BE2C (cell line): Measurements from ENCODE around the gene KCNN4.
A peak's percentile ranks its signal among the peaks of the same experiment; 100 is the strongest.
"Not testable (repeated sequence)": the region's sequence is repeated elsewhere in the genome, so short reads cannot be mapped to it uniquely, and the experiment has no call there.

ENCODE experiments used
- DNase-seq: peaks from one replicate; pipeline ENCODE4 v3.0.0-alpha.2; 2020
- H3K27me3 ChIP-seq: fragments of 250-450 bp; sonication (Bioruptor Pico); 2 replicates; pipeline ENCODE4 v1.5.1; 2020; ENCODE audit warnings: mild to moderate bottlenecking
- H3K36me3 ChIP-seq: fragments of 250-450 bp; sonication (Bioruptor Pico); 2 replicates; pipeline ENCODE4 v1.5.1; 2020; ENCODE audit warnings: mild to moderate bottlenecking
- H3K4me1 ChIP-seq: fragments of 250-450 bp; sonication (Bioruptor Pico); 2 replicates; pipeline ENCODE4 v1.5.1; 2020
- H3K4me3 ChIP-seq: 2 replicates; pipeline ENCODE4 v1.5.1; 2011; ENCODE audit warnings: low read depth, low read length
- H3K9me3 ChIP-seq: fragments of 250-450 bp; sonication (Bioruptor Pico); 2 replicates; pipeline ENCODE4 v1.5.1; 2020
- TF ChIP-seq, protein P1 (sequence below): IDR thresholded peaks from 2 replicates; pipeline ENCODE4 v1.5.1; 2012; ENCODE audit warnings: mild to moderate bottlenecking, low read depth, low read length

The KCNN4 gene

GRCh38 chr19:43777163-43777695, 3.5 kb downstream of the KCNN4 start:
- no peak for DNase-seq
- 0 out of 2 replicates have a peak, but pooled peaks cover 7% of the 10 kb centered on the region for H3K27me3 ChIP-seq
- no peaks in the 10 kb centered on the region for H3K36me3 ChIP-seq
- H3K4me1 ChIP-seq: no peaks in the 10 kb centered on the region
- H3K4me3 ChIP-seq: no peak overlapping the region
- H3K9me3 ChIP-seq: no peaks in the 10 kb centered on the region
- TF ChIP-seq, protein P1, sequence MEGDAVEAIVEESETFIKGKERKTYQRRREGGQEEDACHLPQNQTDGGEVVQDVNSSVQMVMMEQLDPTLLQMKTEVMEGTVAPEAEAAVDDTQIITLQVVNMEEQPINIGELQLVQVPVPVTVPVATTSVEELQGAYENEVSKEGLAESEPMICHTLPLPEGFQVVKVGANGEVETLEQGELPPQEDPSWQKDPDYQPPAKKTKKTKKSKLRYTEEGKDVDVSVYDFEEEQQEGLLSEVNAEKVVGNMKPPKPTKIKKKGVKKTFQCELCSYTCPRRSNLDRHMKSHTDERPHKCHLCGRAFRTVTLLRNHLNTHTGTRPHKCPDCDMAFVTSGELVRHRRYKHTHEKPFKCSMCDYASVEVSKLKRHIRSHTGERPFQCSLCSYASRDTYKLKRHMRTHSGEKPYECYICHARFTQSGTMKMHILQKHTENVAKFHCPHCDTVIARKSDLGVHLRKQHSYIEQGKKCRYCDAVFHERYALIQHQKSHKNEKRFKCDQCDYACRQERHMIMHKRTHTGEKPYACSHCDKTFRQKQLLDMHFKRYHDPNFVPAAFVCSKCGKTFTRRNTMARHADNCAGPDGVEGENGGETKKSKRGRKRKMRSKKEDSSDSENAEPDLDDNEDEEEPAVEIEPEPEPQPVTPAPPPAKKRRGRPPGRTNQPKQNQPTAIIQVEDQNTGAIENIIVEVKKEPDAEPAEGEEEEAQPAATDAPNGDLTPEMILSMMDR: no peak

DNA sequence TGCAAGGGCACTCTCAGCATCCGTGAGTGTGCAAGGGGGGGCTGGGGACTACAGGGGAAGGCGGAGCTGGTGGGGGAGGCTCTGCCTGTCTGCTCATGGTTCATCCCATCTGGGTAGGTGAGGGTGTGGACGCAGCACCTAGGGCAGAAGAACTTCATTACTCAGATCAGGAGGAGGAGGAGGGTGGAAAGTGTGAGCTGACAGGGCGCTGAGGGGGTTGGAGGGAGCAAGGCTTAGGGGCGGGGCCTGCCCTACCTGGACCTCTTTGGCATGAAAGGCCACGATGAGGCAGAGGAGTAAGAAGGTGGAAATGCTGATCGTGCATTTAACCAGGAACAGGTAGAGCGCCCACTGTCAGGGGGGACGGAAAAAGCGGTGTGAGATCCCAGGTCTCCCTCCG, 4.5 kb downstream of the KCNN4 start:
- H3K9me3 ChIP-seq: no peaks in the 10 kb centered on the region
- 0 out of 2 replicates have a peak, but pooled peaks cover 7% of the 10 kb centered on the region for H3K27me3 ChIP-seq
- no peaks in the 10 kb centered on the region for H3K36me3 ChIP-seq
- H3K4me1 ChIP-seq: no peaks in the 10 kb centered on the region
- H3K4me3 ChIP-seq: no peak overlapping the region
- TF ChIP-seq, protein P1: no peak
- no peak for DNase-seq

DNA sequence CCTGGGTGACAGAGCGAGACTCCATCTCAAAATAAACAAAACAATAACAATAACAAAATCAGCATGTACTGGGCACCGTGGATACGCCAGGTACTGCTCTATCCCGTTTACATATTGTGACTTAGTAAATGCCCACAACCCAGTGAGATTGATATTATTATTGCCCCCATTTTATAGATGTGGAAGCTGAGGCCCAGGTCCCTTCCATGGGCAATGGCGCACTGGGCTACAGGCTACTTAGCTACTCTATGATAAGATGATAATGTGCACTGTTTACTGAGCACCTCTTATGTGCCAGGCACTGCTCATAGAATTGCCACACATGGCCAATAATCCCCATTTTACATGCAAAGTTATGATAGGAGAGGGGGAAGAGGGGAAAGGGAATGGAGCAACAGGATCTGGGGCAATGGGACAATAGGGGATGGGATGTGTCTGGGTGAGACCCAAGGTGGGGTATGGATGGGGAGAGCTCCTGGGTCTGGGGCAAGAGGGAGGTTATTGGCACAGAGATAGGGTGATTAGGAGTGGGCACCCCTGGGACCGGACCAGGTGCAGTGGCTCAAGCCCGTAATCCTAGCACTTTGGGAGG, 5.4 kb downstream of the KCNN4 start:
- TF ChIP-seq, protein P1: no peak
- Histone ChIP-seq H3K4me1 (no peaks in the 10 kb centered on the region), H3K36me3 (no peaks in the 10 kb centered on the region), H3K4me3 (no peak overlapping the region), H3K27me3 (0 out of 2 replicates have a peak, but pooled peaks cover 7% of the 10 kb centered on the region), H3K9me3 (no peaks in the 10 kb centered on the region)
- DNase-seq: no peak

DNA sequence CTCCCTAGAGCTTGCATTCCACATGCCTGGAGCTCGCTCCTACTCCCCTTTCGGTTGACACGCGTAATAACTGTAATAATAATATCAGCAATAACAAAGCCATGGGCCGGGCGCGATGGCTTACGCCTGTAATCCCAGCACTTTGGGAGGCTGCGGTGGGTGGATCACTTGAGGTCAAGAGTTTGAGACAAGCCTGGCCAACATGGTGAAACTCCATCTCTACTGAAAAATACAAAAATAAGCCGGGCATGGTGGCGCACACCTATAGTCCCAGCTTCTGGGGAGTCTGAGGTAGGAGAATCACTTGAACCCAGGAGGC, 5.9 kb downstream of the KCNN4 start:
- not testable (repeated sequence) for H3K4me3 ChIP-seq, H3K4me1 ChIP-seq, H3K9me3 ChIP-seq, H3K27me3 ChIP-seq, DNase-seq, H3K36me3 ChIP-seq

- no peaks in the 10 kb centered on the region for H3K36me3 ChIP-seq
- H3K27me3 ChIP-seq: 0 out of 2 replicates have a peak, but pooled peaks cover 7% of the 10 kb centered on the region
- no peaks in the 10 kb centered on the region for H3K9me3 ChIP-seq
- TF ChIP-seq, protein P1: peak; percentile 77
- DNase-seq: peak; percentile 87
- H3K4me1 ChIP-seq: no peaks in the 10 kb centered on the region
- H3K4me3 ChIP-seq: peak overlapping the region; percentile 21
Observed at GRCh38 chr19:43774103-43774939, 6.5 kb downstream of the KCNN4 start.

DNA sequence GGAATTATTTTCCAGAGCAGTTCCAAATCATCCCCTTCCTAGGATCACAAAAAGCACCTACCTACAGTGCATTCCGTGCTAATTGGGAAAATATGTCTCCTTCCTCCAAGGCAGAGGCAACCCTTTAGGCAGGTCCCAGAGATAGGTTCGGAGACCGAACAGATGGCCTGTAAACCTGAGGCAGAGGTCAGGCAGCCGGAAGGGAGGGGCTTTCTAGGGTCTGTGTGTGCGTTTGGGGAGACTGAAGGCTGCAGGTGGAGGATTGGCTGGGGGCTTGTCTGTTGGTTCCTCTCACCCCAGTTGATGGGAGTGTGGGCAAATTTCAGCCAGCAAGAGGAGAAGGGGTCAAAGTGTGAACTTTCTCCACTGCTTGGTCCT, 7.1 kb downstream of the KCNN4 start:
- no peaks in the 10 kb centered on the region for H3K36me3 ChIP-seq
- H3K4me1 ChIP-seq: no peaks in the 10 kb centered on the region
- H3K27me3 ChIP-seq: 0 out of 2 replicates have a peak, but pooled peaks cover 7% of the 10 kb centered on the region
- TF ChIP-seq, protein P1: no peak
- H3K4me3 ChIP-seq: no peak overlapping the region
- no peaks in the 10 kb centered on the region for H3K9me3 ChIP-seq
- DNase-seq: no peak
